Gastroesophageal sphincter (tissue), 4 donors: Measurements from ENCODE around the gene HMGCS1. TPM values are rescaled to one million over a fixed set of nuclear protein-coding genes. Genes with fewer than 3 reads are reported as not detected.

Source experiments
- ATAC-seq: fragments of 150-250 bp; one replicate; pipeline ENCODE4 v1.9.1; 2016; ENCODE audit warnings: mild to moderate bottlenecking, moderate library complexity
- H3K27ac ChIP-seq, 4 donors: fragments of 200-600 bp; sonication (generic) in 3 of 4; 1 replicate in 3 of 4; 2 replicates in 1 of 4; pipeline ENCODE4 v1.5.1; 2016 to 2019
- H3K27me3 ChIP-seq: fragments of 200-600 bp; sonication (generic); one replicate; pipeline ENCODE4 v1.5.1; 2019
- H3K36me3 ChIP-seq, 2 donors: fragments of 200-600 bp; sonication (generic); one replicate each; pipeline ENCODE4 v1.5.1; 2019; ENCODE audit warnings: control low read depth in 1 of 2
- H3K4me1 ChIP-seq, 3 donors: fragments of 200-600 bp; sonication (generic); 1 replicate in 2 of 3; 2 replicates in 1 of 3; pipeline ENCODE4 v1.5.1; 2016 to 2019; ENCODE audit warnings: control low read depth in 2 of 3
- H3K4me3 ChIP-seq, 2 donors: fragments of 200-600 bp; sonication (generic); one replicate each; pipeline ENCODE4 v1.5.1; 2019; ENCODE audit warnings: mild to moderate bottlenecking in 1 of 2, moderate library complexity in 1 of 2
- H3K9me3 ChIP-seq, 3 donors: fragments of 200-600 bp; sonication (generic); one replicate each; pipeline ENCODE4 v1.5.1; 2017 to 2019; ENCODE audit warnings: control low read depth in 2 of 3
- EP300 ChIP-seq: sonication (generic); formaldehyde crosslinking; IDR thresholded peaks from one replicate; pipeline ENCODE4 v1.6.1; 2017; ENCODE audit warnings: antibody characterized with exemption, mild to moderate bottlenecking
- POLR2A ChIP-seq, 2 donors: fragments of 450-650 bp; IDR thresholded peaks; one replicate each; pipeline ENCODE4 v1.6.1; 2017; ENCODE audit warnings: antibody characterized with exemption in 2 of 2, mild to moderate bottlenecking in 2 of 2, moderate library complexity in 1 of 2
- POLR2AphosphoS5 ChIP-seq: sonication (generic); formaldehyde crosslinking; IDR thresholded peaks from one replicate; pipeline ENCODE4 v1.6.1; 2017; ENCODE audit warnings: antibody characterized with exemption
- WGBS, 2 donors: methylation state at CpG; one replicate each; pipeline ENCODE4 v1.1.5; 2018; ENCODE audit warnings: low coverage in 1 of 2; 5-methylcytosine and 5-hydroxymethylcytosine counted together
- total RNA-seq, 4 donors: library from RNA; depleted of rRNA; stranded (reverse); fragments of >200 nt; gene quantifications; one replicate each; pipeline ENCODE4 v1.1.0, GENCODE V29; 2016
- TF ChIP-seq, protein P1 (sequence below), 4 experiments: fragments of 200-600 bp in 2 of 4; fragments of 450-650 bp in 2 of 4; sonication (generic) in 1 of 4; IDR thresholded peaks; one replicate each; pipeline ENCODE4 v1.5.1; 2017 to 2019; ENCODE audit warnings: antibody characterized with exemption in 4 of 4, mild to moderate bottlenecking in 2 of 4, moderate library complexity in 2 of 4

The HMGCS1 gene
- total RNA-seq, 4 donors from 2014 or later, result 12.2 to 22.6 (median 14.9) TPM

DNA sequence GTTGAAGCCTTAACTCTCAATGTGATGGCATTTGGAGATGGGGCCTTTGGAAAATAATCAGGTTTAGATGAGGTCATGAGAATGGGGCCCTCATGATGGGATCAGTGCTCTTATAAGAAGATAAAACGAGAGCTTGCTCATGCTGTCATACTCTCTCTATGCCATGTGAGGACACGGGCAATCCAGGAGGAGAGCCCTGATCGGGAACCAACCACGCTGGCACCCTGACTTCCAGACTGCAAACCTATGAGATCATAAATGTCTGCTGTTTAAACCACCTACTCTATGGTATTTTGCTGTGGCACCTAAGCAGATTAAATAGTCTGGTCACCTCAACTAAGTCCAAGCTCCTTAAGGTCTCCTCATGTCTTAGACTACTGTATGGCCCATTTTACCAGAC, 10.0 kb downstream of the HMGCS1 start:
- no peak for TF ChIP-seq POLR2AphosphoS5
- TF ChIP-seq, protein P1, sequence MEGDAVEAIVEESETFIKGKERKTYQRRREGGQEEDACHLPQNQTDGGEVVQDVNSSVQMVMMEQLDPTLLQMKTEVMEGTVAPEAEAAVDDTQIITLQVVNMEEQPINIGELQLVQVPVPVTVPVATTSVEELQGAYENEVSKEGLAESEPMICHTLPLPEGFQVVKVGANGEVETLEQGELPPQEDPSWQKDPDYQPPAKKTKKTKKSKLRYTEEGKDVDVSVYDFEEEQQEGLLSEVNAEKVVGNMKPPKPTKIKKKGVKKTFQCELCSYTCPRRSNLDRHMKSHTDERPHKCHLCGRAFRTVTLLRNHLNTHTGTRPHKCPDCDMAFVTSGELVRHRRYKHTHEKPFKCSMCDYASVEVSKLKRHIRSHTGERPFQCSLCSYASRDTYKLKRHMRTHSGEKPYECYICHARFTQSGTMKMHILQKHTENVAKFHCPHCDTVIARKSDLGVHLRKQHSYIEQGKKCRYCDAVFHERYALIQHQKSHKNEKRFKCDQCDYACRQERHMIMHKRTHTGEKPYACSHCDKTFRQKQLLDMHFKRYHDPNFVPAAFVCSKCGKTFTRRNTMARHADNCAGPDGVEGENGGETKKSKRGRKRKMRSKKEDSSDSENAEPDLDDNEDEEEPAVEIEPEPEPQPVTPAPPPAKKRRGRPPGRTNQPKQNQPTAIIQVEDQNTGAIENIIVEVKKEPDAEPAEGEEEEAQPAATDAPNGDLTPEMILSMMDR (IDR thresholded peaks at IDR 0.05), result no peak
- no peak overlapping the region for H3K4me3 ChIP-seq
- WGBS, 2 donors, result 90 to 93% methylated on average over 3 to 4 of the region's 4 CpGs

DNA sequence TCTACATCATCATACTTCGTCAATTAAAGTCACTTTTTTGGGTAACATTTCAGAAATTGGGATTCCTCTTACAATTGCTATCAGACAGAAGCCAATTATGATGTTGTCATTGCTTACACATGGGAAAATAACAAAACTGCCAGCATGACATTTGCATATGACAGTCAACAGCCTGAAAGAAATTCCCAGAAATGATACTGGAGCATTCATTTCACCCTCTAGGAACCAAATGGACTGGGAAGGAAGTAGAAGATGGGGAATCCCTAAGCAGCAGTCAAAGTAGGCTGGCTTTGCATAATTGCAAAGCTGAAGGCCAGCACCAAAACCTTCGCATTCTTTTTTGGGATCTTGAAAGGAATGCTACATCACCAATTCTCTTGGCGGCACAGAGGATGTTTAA, 10.7 kb downstream of the HMGCS1 start:
- 87 to 93% methylated on average over 3 of the region's 3 CpGs for WGBS, 2 donors

More for the DNA sequence above, 10.0 kb downstream of the HMGCS1 start:
- Histone ChIP-seq H3K9me3 (no peaks in the 10 kb centered on the region), H3K36me3 (peaks cover 0 to 6% of the 10 kb centered on the region in 2 donors), H3K27me3 (no peaks in the 10 kb centered on the region), H3K27ac (no peak overlapping the region), H3K4me1 (peaks cover 0 to 24% (median 0%) of the 10 kb centered on the region in 3 donors)
- no peak for ATAC-seq

DNA sequence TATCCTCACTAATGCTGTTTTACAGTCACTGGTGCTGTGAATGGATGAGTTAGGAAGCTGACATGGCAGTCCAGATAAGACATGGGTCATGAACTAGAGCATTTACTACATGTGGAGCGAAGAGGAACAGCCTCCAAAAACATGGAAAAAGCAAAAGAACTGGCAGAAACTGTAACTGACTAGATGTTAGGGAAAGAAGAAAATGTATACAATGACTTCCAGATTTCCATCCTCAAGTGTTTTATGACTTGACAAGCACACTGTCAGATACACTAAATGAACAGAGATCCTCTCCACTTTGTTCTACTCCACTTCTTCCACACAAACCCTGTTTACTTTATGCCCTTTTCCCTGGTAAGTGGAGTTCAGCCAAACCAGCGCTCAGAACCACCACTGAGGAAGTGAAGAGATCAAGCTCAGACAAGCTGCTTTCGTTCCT, 11.5 kb downstream of the HMGCS1 start:
- Histone ChIP-seq H3K9me3 (no peaks in the 10 kb centered on the region), H3K27ac (no peak overlapping the region), H3K4me3 (no peak overlapping the region), H3K36me3 (peaks cover 0 to 22% of the 10 kb centered on the region in 2 donors), H3K4me1 (peaks cover 0 to 24% (median 0%) of the 10 kb centered on the region in 3 donors), H3K27me3 (no peaks in the 10 kb centered on the region)
- WGBS, 2 donors, result 55 to 70% methylated on average over 3 of the region's 3 CpGs
- ATAC-seq, result no peak
- TF ChIP-seq, protein P1 (IDR thresholded peaks at IDR 0.05), result no peak
- TF ChIP-seq POLR2AphosphoS5, result no peak
- TF ChIP-seq POLR2A (IDR thresholded peaks at IDR 0.05), result no peak
- TF ChIP-seq EP300, result no peak

More for the DNA sequence above, 10.7 kb downstream of the HMGCS1 start:
- peaks cover 0 to 24% (median 0%) of the 10 kb centered on the region in 3 donors for H3K4me1 ChIP-seq
- H3K27ac ChIP-seq, result no peak overlapping the region
- no peak for ATAC-seq
- no peaks in the 10 kb centered on the region for H3K27me3 ChIP-seq
- H3K4me3 ChIP-seq, result no peak overlapping the region
- peaks cover 0 to 14% of the 10 kb centered on the region in 2 donors for H3K36me3 ChIP-seq
- TF ChIP-seq POLR2A (IDR thresholded peaks at IDR 0.05), result no peak
- no peak for TF ChIP-seq POLR2AphosphoS5
- TF ChIP-seq, protein P1 (IDR thresholded peaks at IDR 0.05), result no peak
- TF ChIP-seq EP300, result no peak
- H3K9me3 ChIP-seq, result no peaks in the 10 kb centered on the region

DNA sequence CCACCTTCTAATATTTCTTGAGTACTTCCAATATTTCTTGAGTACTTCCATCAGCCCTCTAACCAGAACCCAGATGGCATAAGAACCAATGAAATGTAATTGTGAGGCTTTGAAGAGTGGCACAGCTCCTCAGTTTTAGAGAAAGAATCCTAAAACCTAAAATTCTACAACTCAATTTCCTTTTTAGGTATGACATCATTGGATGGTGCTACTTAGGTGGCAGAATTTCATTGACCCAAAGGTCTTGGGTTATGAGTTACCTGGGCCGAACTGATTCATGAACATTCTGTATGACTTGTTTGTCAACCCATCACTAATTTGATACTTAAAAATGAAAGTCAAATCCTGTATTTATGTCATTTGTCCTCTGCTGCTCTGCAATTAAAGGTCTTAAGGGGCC, 13.1 kb downstream of the HMGCS1 start:
- WGBS, 2 donors, result 100% methylated on average over 1 of the region's 1 CpG; no CpG with 5 or more reads in 1 of the 2 donors
- no peak for ATAC-seq
- Histone ChIP-seq H3K9me3 (no peaks in the 10 kb centered on the region), H3K36me3 (peaks cover 0 to 37% of the 10 kb centered on the region in 2 donors), H3K27ac (no peak overlapping the region), H3K4me1 (peaks cover 0 to 20% (median 0%) of the 10 kb centered on the region in 3 donors), H3K27me3 (no peaks in the 10 kb centered on the region), H3K4me3 (no peak overlapping the region)
- TF ChIP-seq POLR2A (IDR thresholded peaks at IDR 0.05) (no peak), EP300 (no peak)

DNA sequence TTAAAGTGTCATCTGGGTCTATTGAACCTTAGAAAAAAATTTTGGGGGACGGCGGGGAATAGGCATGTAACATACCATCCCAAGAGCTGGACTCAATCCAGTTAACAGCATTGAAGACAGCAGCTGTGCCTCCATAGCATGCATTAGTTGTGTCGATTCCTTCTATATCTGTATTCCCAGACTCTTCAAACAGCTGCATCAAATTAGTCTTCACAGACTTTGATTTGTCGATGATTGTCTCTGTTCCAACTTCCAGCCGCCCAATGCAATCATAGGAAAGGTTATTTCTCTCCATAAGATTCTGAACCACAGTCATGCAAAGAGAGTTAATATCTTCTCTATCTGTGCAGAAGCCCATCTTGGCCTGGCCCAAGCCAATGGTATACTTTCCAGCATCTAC, 14.8 kb downstream of the HMGCS1 start:
- no peak for ATAC-seq
- TF ChIP-seq EP300, result no peak
- no peak for TF ChIP-seq POLR2A (IDR thresholded peaks at IDR 0.05)
- TF ChIP-seq, protein P1 (IDR thresholded peaks at IDR 0.05), result no peak
- TF ChIP-seq POLR2AphosphoS5, result no peak
- H3K27ac ChIP-seq, result no peak overlapping the region

More for the DNA sequence above, 14.8 kb downstream of the HMGCS1 start:
- H3K4me1 ChIP-seq, result peaks cover 0 to 23% (median 0%) of the 10 kb centered on the region in 3 donors
- H3K27me3 ChIP-seq, result no peaks in the 10 kb centered on the region
- H3K9me3 ChIP-seq, result no peaks in the 10 kb centered on the region
- H3K36me3 ChIP-seq, result peaks cover 0 to 54% of the 10 kb centered on the region in 2 donors
- no peak overlapping the region for H3K4me3 ChIP-seq
- 91 to 92% methylated on average over 5 of the region's 5 CpGs for WGBS, 2 donors
